Measurements from ENCODE around the gene SPTBN1. TPM values are rescaled to one million over a fixed set of nuclear protein-coding genes. Genes with fewer than 3 reads are reported as not detected.

SPTBN1 gene
- total and polyA plus RNA-seq, 2 of the 13 experiments (the other 11 are each of a cell fraction or from before 2014, with no cell fraction given) = 123 to 299 TPM

- TF ChIP-seq GMEB2 (CRISPR knock-in tag; IDR thresholded peaks at IDR 0.05; ENCODE audit: low read depth) = no peak
- no peak for TF ChIP-seq PRMT3 (CRISPR knock-in tag; IDR thresholded peaks at IDR 0.05; ENCODE audit: borderline replicate concordance, low read depth)
- no peak for TF ChIP-seq HOXA9 (CRISPR knock-in tag; IDR thresholded peaks at IDR 0.05; ENCODE audit: borderline replicate concordance)
- TF ChIP-seq MEIS1 (CRISPR knock-in tag; IDR thresholded peaks at IDR 0.05; ENCODE audit: borderline replicate concordance) = no peak; the same call in 1 of the 2 replicates
- TF ChIP-seq, protein P1, sequence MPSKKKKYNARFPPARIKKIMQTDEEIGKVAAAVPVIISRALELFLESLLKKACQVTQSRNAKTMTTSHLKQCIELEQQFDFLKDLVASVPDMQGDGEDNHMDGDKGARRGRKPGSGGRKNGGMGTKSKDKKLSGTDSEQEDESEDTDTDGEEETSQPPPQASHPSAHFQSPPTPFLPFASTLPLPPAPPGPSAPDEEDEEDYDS (CRISPR knock-in tag; IDR thresholded peaks at IDR 0.05) = 0 out of 2 replicates have a peak, but pooled peaks have one; percentile 22
- TF ChIP-seq IRX3 (CRISPR knock-in tag; IDR thresholded peaks at IDR 0.05; ENCODE audit: borderline replicate concordance, low read depth) = no peak
- TF ChIP-seq AKNA (CRISPR knock-in tag; IDR thresholded peaks at IDR 0.05; ENCODE audit: borderline replicate concordance) = no peak
- TF ChIP-seq, protein P2, sequence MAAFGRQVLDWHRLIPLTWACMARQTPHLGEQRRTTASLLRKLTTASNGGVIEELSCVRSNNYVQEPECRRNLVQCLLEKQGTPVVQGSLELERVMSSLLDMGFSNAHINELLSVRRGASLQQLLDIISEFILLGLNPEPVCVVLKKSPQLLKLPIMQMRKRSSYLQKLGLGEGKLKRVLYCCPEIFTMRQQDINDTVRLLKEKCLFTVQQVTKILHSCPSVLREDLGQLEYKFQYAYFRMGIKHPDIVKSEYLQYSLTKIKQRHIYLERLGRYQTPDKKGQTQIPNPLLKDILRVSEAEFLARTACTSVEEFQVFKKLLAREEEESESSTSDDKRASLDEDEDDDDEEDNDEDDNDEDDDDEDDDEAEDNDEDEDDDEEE (CRISPR knock-in tag; IDR thresholded peaks at IDR 0.05) = no peak
- TF ChIP-seq ATRX (CRISPR knock-in tag; IDR thresholded peaks at IDR 0.05; ENCODE audit: borderline replicate concordance) = no peak
- no peak for TF ChIP-seq ZNF230 (CRISPR knock-in tag; IDR thresholded peaks at IDR 0.05)
- no peak for TF ChIP-seq ZNF670 (CRISPR knock-in tag; IDR thresholded peaks at IDR 0.05; ENCODE audit: borderline replicate concordance)
- no peak for TF ChIP-seq MTA1 (CRISPR knock-in tag; IDR thresholded peaks at IDR 0.05; ENCODE audit: borderline replicate concordance)
- TF ChIP-seq KLF16 (CRISPR knock-in tag; IDR thresholded peaks at IDR 0.05) = no peak
- TF ChIP-seq HIVEP1 (CRISPR knock-in tag; IDR thresholded peaks at IDR 0.05) = peak; percentile 89
- peak; percentile 71; the same call in 1 of the 2 replicates for TF ChIP-seq KDM5B (CRISPR knock-in tag; IDR thresholded peaks at IDR 0.05; ENCODE audit: borderline replicate concordance)
- TF ChIP-seq PRPF4 (IDR thresholded peaks at IDR 0.05; ENCODE audit: low read depth, low read length, poor library complexity, severe bottlenecking) = no peak
- TF ChIP-seq ZNF232 (CRISPR knock-in tag; IDR thresholded peaks at IDR 0.05; ENCODE audit: borderline replicate concordance) = peak; percentile 83; the same call in 1 of the 2 replicates
- TF ChIP-seq ZNF160 (CRISPR knock-in tag; IDR thresholded peaks at IDR 0.05) = no peak; the same call in 1 of the 2 replicates
Measured at GRCh38 chr2:54629914-54630857, 174.1 kb downstream of the SPTBN1 start (continued).
